ENCODE measurements around the gene NOSTRIN. TPM values are rescaled to one million over a fixed set of nuclear protein-coding genes. Genes with fewer than 3 reads are reported as not detected.
"Not testable (repeated sequence)": the region's sequence is repeated elsewhere in the genome, so short reads cannot be mapped to it uniquely, and the experiment has no call there.

NOSTRIN gene
- polyA plus RNA-seq, 6 donors from 2014 or later: not detected

DNA sequence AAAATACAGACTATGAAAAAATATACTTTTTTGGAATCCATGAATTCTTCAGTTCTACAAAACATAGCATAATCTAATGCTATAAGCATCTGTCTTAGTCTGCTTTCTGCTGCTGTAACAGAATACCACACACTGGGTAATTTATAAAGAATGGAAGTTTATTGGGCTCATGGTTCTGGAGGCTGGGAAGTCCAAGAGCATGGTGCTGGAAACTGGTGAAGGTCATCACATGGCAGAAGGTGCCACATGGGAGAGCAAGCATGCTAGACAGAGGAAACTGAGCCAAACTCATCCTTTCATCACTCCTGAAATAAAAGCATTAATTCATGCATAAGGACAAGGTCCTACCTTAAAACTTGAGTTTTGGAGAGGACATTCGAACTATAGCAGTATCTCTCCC, 26.6 kb upstream of the NOSTRIN start:
- Mint-ChIP-seq H3K27ac (peak overlapping the region in 1 of 6 donors; percentile 64), H3K4me1 (no peaks in the 10 kb centered on the region), H3K27me3 (no peaks in the 10 kb centered on the region), H3K36me3 (peaks cover 12 to 17% of the 10 kb centered on the region in 2 donors), H3K9me3 (peaks cover 0 to 12% (median 10%) of the 10 kb centered on the region in 7 donors), H3K4me3 (no peak overlapping the region)
- DNase-seq: no peak
- ATAC-seq (ENCODE audit: low read depth in 2 of 2): no peak

DNA sequence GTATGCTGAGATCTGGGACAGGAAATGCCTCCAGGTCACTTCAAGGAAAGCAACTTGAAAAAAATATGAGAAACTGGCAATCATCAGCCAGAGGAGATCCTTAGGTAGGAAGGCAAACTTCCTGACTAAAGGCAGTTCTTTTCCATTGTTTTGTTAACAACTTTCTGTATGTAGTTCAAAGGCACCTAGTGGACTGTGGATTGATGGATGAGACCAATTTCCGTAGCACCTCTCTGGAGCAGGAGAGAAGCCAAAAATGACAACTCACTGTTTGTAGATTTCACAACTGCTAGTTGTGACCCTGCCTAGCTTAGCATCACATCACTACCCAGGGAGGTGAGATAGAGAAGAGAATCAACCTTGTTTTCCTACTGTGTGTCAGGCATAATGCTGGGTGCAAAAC, 21.8 kb upstream of the NOSTRIN start:
- Mint-ChIP-seq H3K4me3 (no peak overlapping the region), H3K4me1 (no peaks in the 10 kb centered on the region), H3K27me3 (no peaks in the 10 kb centered on the region), H3K9me3 (peaks cover 0 to 7% (median 3%) of the 10 kb centered on the region in 7 donors), H3K27ac (no peak overlapping the region), H3K36me3 (peaks cover 5 to 6% of the 10 kb centered on the region in 2 donors)
- ATAC-seq (ENCODE audit: low read depth in 2 of 2) (no peak), DNase-seq (no peak)

DNA sequence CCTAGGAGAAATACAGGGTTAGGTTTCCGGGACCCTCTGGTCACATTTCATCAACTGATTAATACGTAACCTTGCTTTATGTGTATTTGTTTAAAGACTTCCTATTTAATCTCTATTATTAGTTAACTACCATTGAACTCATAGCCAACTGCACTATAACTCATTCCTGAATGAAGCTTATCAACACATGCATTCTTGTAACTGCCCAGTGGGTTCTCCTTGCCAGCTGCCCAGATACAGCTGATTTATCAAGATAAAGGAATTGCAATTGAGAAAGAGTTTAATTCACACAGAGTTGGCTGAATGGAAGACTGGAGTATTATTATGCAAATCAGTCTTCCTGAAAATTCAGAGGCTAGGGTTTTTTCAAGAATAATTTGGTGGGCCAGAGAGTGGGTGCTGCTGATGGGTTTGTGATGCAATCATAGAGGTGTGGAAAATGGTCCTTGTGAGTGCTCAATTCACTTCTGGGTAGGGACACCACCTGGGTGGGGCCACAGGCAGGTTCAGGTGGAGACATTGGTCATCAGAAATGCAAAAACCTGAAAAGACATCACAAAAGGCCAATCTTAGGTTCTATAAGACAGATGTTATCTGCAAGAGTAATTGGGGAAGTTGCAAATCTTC, 21.1 kb upstream of the NOSTRIN start:
- ATAC-seq (ENCODE audit: low read depth in 2 of 2): no peak
- Mint-ChIP-seq H3K27ac (no peak overlapping the region), H3K4me3 (no peak overlapping the region), H3K9me3 (peaks cover 0 to 1% (median 0%) of the 10 kb centered on the region in 7 donors), H3K27me3 (no peaks in the 10 kb centered on the region), H3K36me3 (no peaks in the 10 kb centered on the region), H3K4me1 (no peaks in the 10 kb centered on the region)
- no peak for DNase-seq

DNA sequence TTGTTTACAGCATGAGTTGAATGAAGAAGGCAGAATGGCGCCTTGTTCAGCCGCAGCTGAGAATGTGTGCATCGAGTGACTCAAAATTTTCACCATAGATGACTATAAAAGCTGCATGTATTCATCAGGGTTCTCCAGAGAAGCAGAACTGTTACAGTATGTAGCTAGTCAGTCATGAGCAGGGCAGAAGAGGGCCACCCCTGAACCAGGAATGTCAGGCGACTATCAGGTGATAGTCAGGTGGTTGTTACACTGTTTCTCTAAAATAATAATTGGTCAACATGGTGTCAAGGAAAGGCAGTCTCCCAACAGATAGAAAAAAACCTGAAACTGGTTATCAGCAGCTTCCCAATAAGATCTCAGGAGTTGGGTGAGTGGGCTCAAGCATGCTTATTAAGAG, 20.2 kb upstream of the NOSTRIN start:
- no peak overlapping the region for H3K27ac Mint-ChIP-seq
- no peak for ATAC-seq (ENCODE audit: low read depth in 2 of 2)
- H3K4me1 Mint-ChIP-seq: no peaks in the 10 kb centered on the region
- no peak overlapping the region for H3K4me3 Mint-ChIP-seq
- no peaks in the 10 kb centered on the region for H3K27me3 Mint-ChIP-seq
- peaks cover 0 to 1% (median 0%) of the 10 kb centered on the region in 7 donors for H3K9me3 Mint-ChIP-seq
- DNase-seq: no peak
- no peaks in the 10 kb centered on the region for H3K36me3 Mint-ChIP-seq

DNA sequence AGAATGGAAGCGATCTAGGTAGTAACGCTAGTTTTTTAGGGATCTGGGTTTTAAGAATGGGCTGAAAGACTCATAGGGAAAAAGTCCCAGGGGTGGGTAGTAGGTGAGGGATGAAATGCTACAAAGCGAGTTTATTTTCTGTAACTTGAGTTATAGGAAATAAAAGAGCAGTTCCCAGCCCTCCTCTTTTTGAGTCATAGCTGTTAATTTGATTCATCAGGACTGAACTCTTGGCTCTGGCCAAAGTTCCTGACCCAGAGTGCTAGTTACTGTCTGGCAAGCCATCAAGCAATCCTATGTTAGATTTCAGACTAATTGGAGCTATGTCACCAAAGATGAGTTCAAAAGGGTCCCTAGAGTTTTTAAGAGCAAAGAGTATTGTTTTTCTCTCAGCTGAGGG, 17.4 kb upstream of the NOSTRIN start:
- no peaks in the 10 kb centered on the region for H3K36me3 Mint-ChIP-seq
- no peak overlapping the region for H3K4me3 Mint-ChIP-seq
- DNase-seq (no peak), ATAC-seq (ENCODE audit: low read depth in 2 of 2) (no peak)
- peaks cover 0 to 4% (median 0%) of the 10 kb centered on the region in 3 donors for H3K27me3 Mint-ChIP-seq
- H3K9me3 Mint-ChIP-seq: peaks cover 0 to 1% (median 0%) of the 10 kb centered on the region in 7 donors
- no peak overlapping the region for H3K27ac Mint-ChIP-seq
- no peaks in the 10 kb centered on the region for H3K4me1 Mint-ChIP-seq

DNA sequence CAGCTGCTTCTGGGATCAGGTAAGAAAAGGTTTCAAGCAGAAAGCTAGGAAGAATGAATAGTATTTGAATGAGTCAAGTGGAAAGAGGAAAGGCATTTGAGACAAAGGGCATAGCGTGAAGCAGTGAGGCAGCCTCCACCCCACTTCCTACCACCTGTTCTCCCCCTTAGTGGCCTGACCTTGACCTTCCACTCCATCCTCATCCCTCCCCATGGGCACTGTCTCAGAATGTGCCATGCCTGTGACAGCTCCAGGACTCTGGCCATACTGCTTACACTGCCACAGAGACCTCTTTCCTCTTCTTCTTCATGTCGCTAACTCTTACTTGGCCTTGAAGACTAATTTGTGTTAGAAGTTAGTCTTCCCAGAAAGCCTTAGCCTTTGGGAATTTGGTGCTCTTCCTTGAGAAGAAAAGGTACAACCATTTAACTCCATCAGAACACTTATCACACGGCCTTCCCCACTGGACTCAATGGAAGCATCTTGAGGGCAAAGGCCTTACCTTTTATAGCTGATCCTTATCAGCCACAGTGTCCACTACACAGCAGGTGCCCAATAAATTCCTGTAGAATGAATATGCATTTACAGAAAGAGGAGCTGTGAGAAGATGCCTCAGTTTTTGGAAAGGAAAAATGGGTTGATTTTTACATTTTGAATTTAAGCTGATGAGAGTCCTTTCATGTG, 15.2 kb upstream of the NOSTRIN start:
- H3K4me3 Mint-ChIP-seq: no peak overlapping the region
- peak overlapping the region in 1 of 6 donors; percentile 44 for H3K27ac Mint-ChIP-seq
- H3K36me3 Mint-ChIP-seq: no peaks in the 10 kb centered on the region
- DNase-seq (no peak), ATAC-seq (ENCODE audit: low read depth in 2 of 2) (no peak)
- H3K9me3 Mint-ChIP-seq: peaks cover 0 to 5% (median 3%) of the 10 kb centered on the region in 7 donors
- H3K27me3 Mint-ChIP-seq: peaks cover 0 to 4% (median 0%) of the 10 kb centered on the region in 3 donors
- no peaks in the 10 kb centered on the region for H3K4me1 Mint-ChIP-seq

DNA sequence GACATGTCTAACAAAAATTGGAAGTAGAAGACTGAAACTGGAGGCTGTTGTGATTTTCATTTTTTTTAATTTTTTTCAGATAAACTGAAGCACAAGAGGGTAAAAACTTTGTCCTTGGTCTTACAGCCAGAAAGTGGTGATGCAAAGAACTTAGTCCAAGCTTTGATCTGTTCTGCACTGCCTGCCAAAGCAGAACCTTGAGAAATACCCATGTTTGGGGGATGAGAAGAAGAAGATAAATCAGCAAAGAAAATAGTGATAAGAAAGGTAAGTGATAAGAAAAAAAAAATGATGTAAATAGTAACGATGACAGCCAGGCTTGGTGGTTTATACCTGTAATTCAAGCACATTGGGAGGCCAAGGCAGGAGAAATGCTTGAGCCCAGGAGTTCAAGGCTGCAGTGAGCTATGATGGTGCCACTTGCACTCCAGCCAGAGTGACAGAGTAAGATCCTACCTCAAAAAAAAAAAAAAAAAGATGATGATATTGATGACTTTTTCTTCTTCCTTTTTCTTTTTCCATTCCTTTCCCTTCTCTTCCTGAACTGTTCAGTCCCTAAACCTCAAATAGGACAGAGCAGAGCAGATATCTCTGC, 14.6 kb upstream of the NOSTRIN start:
- Mint-ChIP-seq H3K4me1 (no peaks in the 10 kb centered on the region), H3K9me3 (peaks cover 0 to 5% (median 3%) of the 10 kb centered on the region in 7 donors), H3K27ac (peak overlapping the region in 1 of 6 donors; percentile 48), H3K4me3 (no peak overlapping the region), H3K36me3 (peaks cover 0 to 3% of the 10 kb centered on the region in 2 donors), H3K27me3 (peaks cover 0 to 4% (median 0%) of the 10 kb centered on the region in 3 donors)
- DNase-seq: no peak
- ATAC-seq (ENCODE audit: low read depth in 2 of 2): no peak

DNA sequence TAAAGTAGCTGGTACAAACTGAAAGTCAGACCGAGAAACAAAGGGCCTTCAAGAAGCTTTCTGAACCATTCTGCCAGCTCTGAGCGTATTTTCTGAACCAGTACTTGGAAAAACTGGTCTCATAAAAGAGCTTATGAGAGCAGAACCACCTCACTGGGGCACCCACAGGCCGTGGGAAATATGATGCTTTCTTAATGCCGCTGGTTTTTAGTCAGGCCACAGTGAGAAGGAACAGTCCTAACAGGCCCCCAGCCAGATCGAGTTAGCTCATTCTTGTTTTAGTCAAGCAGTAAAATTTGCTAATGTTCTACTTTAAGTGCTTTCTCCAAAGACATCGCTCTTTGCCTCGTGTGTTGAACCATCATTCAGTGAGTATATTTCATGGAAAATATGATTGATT, 12.7 kb upstream of the NOSTRIN start:
- H3K4me3 Mint-ChIP-seq: no peak overlapping the region
- DNase-seq: no peak
- no peaks in the 10 kb centered on the region for H3K4me1 Mint-ChIP-seq
- peaks cover 0 to 5% of the 10 kb centered on the region in 2 donors for H3K36me3 Mint-ChIP-seq
- peaks cover 0 to 5% (median 3%) of the 10 kb centered on the region in 7 donors for H3K9me3 Mint-ChIP-seq
- peaks cover 0 to 4% (median 4%) of the 10 kb centered on the region in 3 donors for H3K27me3 Mint-ChIP-seq
- ATAC-seq (ENCODE audit: low read depth in 2 of 2): no peak
- H3K27ac Mint-ChIP-seq: no peak overlapping the region

DNA sequence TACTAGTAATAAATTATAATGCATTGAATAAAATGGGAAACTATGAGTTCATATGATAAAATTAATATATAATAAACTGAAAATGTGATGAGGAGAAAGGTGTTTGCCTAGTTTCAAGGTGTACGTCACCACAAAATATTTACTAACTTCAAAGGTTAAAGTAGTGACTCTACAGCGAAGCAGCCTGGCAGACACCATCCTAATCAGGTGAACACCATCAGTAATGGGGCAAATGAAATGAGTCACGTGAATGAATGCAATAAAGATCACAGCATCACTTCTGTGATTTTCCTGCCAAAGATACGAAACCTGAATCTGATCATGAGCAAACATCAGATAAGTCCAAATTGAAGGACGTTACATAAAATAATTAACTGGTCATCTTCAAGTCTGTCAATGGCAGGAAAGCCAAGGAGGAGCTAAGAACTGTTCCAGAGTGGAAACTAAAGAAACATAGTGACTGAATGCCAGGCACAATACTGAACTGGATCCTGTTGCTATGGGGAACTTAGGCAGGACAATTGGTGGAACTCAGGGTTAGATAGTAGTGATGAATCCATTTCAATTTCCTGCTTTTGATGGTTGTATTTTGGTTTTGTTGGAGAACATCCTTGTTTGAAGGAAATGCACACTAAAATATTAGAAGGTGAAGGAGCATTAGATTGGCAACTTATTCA, 12.1 kb upstream of the NOSTRIN start:
- Mint-ChIP-seq H3K27me3 (peaks cover 0 to 4% (median 4%) of the 10 kb centered on the region in 3 donors), H3K36me3 (peaks cover 0 to 5% of the 10 kb centered on the region in 2 donors), H3K27ac (no peak overlapping the region), H3K4me1 (no peaks in the 10 kb centered on the region), H3K4me3 (no peak overlapping the region), H3K9me3 (peaks cover 0 to 5% (median 3%) of the 10 kb centered on the region in 7 donors)
- no peak for ATAC-seq (ENCODE audit: low read depth in 2 of 2)
- no peak for DNase-seq

DNA sequence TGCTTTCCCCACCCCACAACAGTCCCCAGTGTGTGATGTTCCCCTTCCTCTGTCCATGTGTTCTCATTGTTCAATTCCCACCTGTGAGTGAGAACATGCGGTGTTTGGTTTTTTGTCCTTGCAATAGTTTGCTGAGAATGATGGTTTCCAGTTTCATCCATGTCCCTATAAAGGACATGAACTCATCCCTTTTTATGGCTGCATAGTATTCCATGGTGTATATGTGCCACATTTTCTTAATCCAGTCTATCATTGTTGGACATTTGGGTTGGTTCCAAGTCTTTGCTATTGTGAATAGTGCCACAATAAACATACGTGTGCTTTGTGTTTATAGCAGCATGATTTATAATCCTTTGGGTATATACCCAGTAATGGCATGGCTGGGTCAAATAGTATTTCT, 11.3 kb upstream of the NOSTRIN start:
- DNase-seq; H3K4me1 Mint-ChIP-seq; H3K27me3 Mint-ChIP-seq; ATAC-seq (ENCODE audit: low read depth in 2 of 2); H3K4me3 Mint-ChIP-seq; H3K36me3 Mint-ChIP-seq; H3K27ac Mint-ChIP-seq; H3K9me3 Mint-ChIP-seq: not testable (repeated sequence)

DNA sequence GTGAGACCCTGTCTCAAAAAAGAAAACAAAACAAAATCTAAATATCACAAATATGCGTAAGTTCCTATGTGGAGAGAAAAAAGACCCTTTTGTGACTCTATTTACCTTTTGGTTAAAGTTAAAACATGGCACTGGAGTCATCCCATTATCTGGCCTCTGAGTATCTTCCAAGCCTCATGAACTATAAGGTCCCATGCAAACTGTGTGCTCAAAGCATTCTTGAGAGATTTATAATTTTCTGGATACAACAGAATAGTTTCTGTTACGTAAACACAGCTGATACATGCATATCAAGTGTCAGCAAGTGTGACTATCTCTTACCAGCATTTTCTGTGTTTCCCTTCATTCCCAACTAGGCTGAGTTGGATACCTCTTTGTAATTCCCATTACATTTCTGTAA, 8.8 kb upstream of the NOSTRIN start:
- no peak for DNase-seq
- Mint-ChIP-seq H3K27ac (no peak overlapping the region), H3K4me3 (no peak overlapping the region), H3K36me3 (peaks cover 0 to 5% of the 10 kb centered on the region in 2 donors), H3K4me1 (no peaks in the 10 kb centered on the region), H3K27me3 (peaks cover 0 to 4% (median 0%) of the 10 kb centered on the region in 3 donors), H3K9me3 (peaks cover 0 to 5% (median 3%) of the 10 kb centered on the region in 7 donors)
- ATAC-seq (ENCODE audit: low read depth in 2 of 2): no peak

DNA sequence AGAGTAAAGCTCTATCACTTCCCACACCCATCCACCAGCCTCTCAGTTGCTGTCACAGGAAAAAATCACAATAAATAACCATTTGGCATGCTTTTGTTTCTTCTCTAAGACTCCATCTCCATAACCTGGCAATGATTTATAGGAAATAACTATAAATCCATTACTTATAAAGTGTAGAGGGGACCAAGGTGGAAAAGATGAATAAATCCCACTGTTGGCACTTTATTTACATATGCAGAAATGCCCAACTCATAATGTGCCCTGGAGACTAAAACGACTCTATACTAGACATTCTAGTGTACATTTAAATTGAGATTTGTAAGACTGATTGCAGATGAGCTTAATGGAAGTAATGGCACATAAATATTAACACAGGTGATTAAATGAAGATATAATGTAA, 7.5 kb upstream of the NOSTRIN start:
- no peak for ATAC-seq (ENCODE audit: low read depth in 2 of 2)
- Mint-ChIP-seq H3K36me3 (peaks cover 0 to 5% of the 10 kb centered on the region in 2 donors), H3K27ac (no peak overlapping the region), H3K9me3 (peaks cover 0 to 5% (median 3%) of the 10 kb centered on the region in 7 donors), H3K4me1 (no peaks in the 10 kb centered on the region), H3K4me3 (no peak overlapping the region), H3K27me3 (peaks cover 0 to 4% (median 0%) of the 10 kb centered on the region in 3 donors)
- no peak for DNase-seq

DNA sequence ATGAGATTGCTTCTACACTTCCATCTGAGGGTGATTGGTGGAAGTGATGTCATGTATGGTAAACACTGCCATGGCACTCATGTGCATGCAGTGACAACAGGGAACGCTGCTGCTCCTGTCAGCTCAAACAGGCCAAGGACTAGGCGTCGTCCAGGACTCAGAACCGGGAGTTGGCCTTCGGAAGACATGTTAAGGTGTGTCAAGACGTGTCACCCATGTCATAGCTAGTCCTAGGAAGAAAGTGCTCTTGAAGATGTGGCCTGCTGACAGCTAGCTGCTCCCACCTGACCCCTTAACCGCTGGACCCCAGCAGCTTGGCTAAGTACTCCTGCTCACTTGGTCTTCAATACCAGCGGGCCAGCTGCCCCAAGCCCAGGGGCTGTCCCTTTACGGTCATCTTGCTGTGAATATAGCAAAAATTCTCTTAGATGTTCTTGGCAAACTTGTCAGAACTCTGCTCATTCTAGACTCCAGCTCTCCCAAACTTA, 6.3 kb upstream of the NOSTRIN start:
- ATAC-seq (ENCODE audit: low read depth in 2 of 2) (no peak), DNase-seq (no peak)
- Mint-ChIP-seq H3K4me3 (no peak overlapping the region), H3K9me3 (peaks cover 0 to 3% (median 0%) of the 10 kb centered on the region in 7 donors), H3K27me3 (peaks cover 0 to 4% (median 0%) of the 10 kb centered on the region in 3 donors), H3K4me1 (no peaks in the 10 kb centered on the region), H3K27ac (peak overlapping the region in 1 of 6 donors; percentile 50), H3K36me3 (peaks cover 0 to 5% of the 10 kb centered on the region in 2 donors)
